ENCODE results near the gene CHAT.

DNA sequence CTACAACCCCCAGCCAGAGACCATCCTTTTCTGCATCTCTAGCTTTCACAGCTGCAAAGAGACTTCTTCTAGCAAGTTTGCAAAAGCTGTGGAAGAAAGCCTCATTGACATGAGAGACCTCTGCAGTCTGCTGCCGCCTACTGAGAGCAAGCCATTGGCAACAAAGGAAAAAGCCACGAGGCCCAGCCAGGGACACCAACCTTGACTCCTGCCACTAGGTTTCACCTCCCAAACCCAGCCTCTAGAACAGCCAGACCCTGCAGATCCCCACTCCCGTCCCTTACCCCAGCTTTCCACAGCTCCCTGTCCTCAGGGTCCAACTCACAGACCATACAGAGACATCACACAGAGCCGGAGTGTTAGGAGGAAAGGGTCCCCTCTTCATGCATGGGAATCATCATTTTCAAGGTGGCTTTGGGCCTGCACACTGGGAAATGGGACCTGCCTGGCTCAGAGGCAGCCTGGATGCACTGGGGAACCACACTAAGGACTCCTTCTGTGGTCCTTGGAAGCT is 51.1 kb downstream of the CHAT start:
- TF ChIP-seq TAF1 (IDR thresholded peaks at IDR 0.05; ENCODE audit: borderline replicate concordance, insufficient read depth, low read length) = no peak
- no peak for TF ChIP-seq SIN3A (IDR thresholded peaks at IDR 0.05; ENCODE audit: borderline replicate concordance, insufficient read depth, low read length)
- no peak for TF ChIP-seq POLR2AphosphoS5 (IDR thresholded peaks at IDR 0.05; ENCODE audit: low read depth, low read length)
- TF ChIP-seq REST (IDR thresholded peaks at IDR 0.05; ENCODE audit: insufficient read depth in 1 of 2, low read depth in 2 of 2, low read length in 2 of 2) = no peak
- no peak for TF ChIP-seq FOXP2 (optimal IDR thresholded peaks at IDR 0.05; ENCODE audit: borderline replicate concordance, extremely low read depth, extremely low read length, insufficient read depth)

Measured in PFSK-1 (cell line).